C4-2B (cell line): ENCODE results near the gene AGTRAP.

Experiments
- CTCF ChIP-seq: fragments of 450-650 bp; conservative IDR thresholded peaks from 2 replicates; pipeline ENCODE4 v1.5.1; 2017; ENCODE audit warnings: mild to moderate bottlenecking
- ZFX ChIP-seq: fragments of 450-650 bp; IDR thresholded peaks from 2 replicates; pipeline ENCODE4 v1.6.1; 2017

- TF ChIP-seq CTCF (no peak), ZFX (no peak)
Observed at GRCh38 chr1:11712285-11712684, 23.7 kb upstream of the AGTRAP start.
